NCI-H2081 treated with DMSO at 0.1 percent for 48 hours (cell line): ENCODE results near the gene CACNB2.
"Not testable (repeated sequence)": the region's sequence is repeated elsewhere in the genome, so short reads cannot be mapped to it uniquely, and the experiment has no call there.

Experiments used
- DNase-seq: peaks from one replicate; lab custom pipeline; 2025; lab: John Stamatoyannopoulos, UW

Gene CACNB2

GRCh38 chr10:18201877-18202276, 61.7 kb downstream of the CACNB2 start:
- no peak for DNase-seq

GRCh38 chr10:18202680-18203460, 62.6 kb downstream of the CACNB2 start:
- no peak for DNase-seq

GRCh38 chr10:18203471-18203870, 63.2 kb downstream of the CACNB2 start:
- DNase-seq = no peak

GRCh38 chr10:18204039-18204835, 64.0 kb downstream of the CACNB2 start:
- no peak for DNase-seq

GRCh38 chr10:18205098-18205834, 65.0 kb downstream of the CACNB2 start:
- DNase-seq = no peak

- DNase-seq = not testable (repeated sequence)
Measured at GRCh38 chr10:18208186-18208585, 68.0 kb downstream of the CACNB2 start.

- DNase-seq = no peak
Measured at GRCh38 chr10:18209241-18209640, 69.0 kb downstream of the CACNB2 start.

GRCh38 chr10:18210711-18211110, 70.5 kb downstream of the CACNB2 start:
- no peak for DNase-seq

- no peak for DNase-seq
Measured at GRCh38 chr10:18211862-18212261, 71.6 kb downstream of the CACNB2 start.

GRCh38 chr10:18213271-18213670, 73.0 kb downstream of the CACNB2 start:
- no peak for DNase-seq

- DNase-seq = no peak
Measured at GRCh38 chr10:18214691-18215563, 74.7 kb downstream of the CACNB2 start.

- no peak for DNase-seq
Measured at GRCh38 chr10:18216482-18216881, 76.3 kb downstream of the CACNB2 start.

GRCh38 chr10:18217577-18217976, 77.4 kb downstream of the CACNB2 start:
- DNase-seq = no peak

GRCh38 chr10:18219146-18219545, 78.9 kb downstream of the CACNB2 start:
- DNase-seq = no peak

- DNase-seq = no peak
Measured at GRCh38 chr10:18221123-18221522, 80.9 kb downstream of the CACNB2 start.

GRCh38 chr10:18221882-18222281, 81.7 kb downstream of the CACNB2 start:
- DNase-seq = no peak

- no peak for DNase-seq
Measured at GRCh38 chr10:18222866-18223265, 82.6 kb downstream of the CACNB2 start.

GRCh38 chr10:18223898-18224297, 83.7 kb downstream of the CACNB2 start:
- no peak for DNase-seq

GRCh38 chr10:18224626-18225445, 84.6 kb downstream of the CACNB2 start:
- no peak for DNase-seq

GRCh38 chr10:18226336-18226735, 86.1 kb downstream of the CACNB2 start:
- DNase-seq = no peak

GRCh38 chr10:18229826-18230225, 89.6 kb downstream of the CACNB2 start:
- no peak for DNase-seq
